HG03342 (cell line): ENCODE measurements around the gene OTUD5.

Experiments used
- ATAC-seq: cut with Tn5 transposase; IDR thresholded peaks from one replicate; pipeline ENCODE4 v1.9.1; 2021; ENCODE audit warnings: mild to moderate bottlenecking, moderate library complexity; ENCODE audit not compliant: unreplicated experiment

Gene OTUD5

DNA sequence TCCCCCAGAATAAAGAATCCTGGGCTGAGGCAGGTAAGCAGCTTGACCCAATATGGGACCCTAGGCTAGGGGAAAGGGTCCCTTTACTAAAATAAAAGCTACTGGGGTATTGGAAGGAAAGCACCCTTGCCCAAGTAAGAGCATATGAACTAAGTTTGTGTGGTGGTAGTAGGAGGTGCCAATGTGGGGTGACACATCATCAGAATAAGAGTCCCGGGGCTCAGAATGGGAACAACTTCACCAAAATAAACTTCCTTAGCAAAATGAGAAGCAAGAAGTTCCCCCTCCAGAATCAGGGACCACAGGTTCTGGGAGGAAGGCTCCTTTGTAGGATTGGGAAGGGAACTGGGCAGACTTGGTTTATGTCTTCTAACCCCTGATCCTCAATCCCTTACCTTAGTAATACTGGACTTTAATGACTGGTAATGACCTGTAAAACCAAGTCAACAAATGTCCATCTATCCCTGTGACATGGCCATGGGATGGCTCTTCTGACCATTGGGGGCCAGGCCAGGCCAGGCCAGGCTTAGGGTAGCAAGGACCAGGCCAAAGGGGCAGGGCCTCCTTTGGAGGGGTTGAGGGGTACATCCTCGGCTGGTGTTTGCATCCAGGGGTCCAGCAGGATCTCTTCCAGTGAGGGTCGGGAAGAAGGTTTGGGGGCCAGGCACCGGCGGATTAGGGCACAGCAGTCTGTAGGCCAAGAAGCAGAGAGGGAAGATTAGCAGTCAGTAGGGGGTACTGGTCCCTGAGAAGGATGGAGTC is 43.6 kb downstream of the OTUD5 start:
- no peak for ATAC-seq

GRCh38 chrX:48911412-48912182 is 45.8 kb downstream of the OTUD5 start, which contains the start of gene SLC35A2:
Gene SLC35A2, minus strand, starts transcription at chrX:48911646. Its CDS starts 10 bp downstream, at chrX:48911636.
- ATAC-seq = peak; percentile 63

DNA sequence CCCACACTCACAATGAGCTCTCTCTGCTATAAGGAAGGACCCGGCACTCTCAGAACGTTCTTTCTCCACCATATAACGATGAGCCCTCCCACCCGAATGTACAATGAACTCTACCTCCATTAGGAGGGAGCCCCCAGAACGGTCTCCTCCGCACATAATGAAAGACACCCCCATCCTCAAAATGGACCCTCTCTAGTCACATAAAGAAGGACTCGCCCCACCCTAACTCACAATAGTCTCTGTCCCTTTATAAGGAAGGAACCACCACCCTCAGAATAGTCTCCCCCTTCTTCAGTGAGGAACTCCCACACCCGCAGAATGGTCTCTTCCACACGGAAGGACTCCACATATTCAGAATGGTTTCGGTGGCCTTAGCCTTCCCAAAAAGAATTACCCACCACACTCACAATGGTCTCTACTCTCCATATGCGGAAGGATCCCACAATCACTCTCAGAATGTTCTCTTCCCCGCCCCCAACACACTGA is 46.4 kb downstream of the OTUD5 start:
- ATAC-seq = no peak

DNA sequence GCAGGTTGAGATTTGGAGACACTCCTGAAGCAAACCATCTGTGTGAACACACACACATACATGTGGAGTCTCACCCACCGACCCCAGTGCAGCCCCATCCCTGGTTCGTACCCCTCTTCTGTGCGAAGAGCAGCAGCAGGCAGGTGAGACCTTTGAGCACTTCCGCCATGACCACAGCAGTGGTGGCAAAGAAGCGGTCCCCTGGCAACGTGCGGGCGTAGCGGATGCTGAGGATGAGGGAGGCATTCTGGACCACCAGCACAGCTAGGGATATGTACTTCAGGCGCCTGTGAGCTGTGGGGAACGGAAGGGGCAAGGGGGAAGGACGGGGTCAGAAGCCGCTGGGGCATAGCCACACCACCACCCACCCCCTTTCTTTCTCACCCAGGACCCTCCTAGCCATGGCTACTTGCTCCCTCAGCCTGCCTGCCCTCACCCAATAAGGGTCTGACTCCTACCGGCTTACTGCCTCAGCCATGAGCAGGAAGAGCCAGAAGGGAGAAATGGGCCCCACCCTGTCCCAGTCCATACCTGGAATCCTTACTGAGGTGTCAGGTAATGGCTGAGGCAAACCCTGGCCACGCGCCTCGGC is 47.6 kb downstream of the OTUD5 start:
- ATAC-seq = no peak

- no peak for ATAC-seq
These were observed 48.8 kb downstream of the OTUD5 start for GRCh38 chrX:48908600-48908999.

- ATAC-seq = no peak
These were observed 52.2 kb downstream of the OTUD5 start for GRCh38 chrX:48905090-48905790.

DNA sequence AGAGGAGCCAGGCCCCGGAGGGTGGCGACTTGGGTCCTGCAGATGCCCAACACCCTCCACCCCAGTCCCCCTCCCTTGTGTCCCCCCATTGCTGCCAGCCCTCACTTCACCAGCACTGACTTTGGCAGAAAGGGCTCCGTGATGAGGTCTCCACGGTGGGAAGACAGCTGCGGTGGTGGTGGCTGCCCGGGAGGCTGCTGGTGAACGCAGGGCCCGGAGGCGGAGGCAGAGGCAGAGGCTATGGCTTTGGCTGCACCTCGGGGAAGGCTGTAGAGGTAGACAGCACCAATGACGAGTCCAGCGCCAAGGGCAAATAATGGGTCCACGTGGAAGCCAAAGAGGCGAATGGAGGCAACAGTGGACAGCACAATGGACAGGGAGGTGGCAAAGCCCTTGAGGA is 52.8 kb downstream of the OTUD5 start:
- ATAC-seq = no peak

DNA sequence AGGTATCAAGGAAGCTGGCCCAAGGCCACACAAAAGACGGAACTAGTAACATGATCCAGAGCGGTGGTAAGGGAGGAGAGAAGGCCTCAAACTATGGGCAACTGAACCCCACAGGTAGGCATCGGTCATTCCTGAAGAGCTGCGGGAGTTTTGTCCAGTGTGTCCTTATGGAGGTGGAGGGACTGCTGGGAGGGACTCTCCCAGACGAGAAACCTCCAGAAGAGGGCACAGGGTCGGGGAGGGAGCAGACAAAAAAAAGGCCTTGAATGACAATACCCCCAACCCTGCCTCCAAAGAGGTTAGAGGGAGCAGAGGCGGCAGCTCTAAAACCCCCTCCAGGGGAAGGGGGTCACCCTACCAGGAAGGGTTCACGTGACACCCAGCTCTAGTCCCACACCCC is 53.2 kb downstream of the OTUD5 start:
- ATAC-seq = no peak

DNA sequence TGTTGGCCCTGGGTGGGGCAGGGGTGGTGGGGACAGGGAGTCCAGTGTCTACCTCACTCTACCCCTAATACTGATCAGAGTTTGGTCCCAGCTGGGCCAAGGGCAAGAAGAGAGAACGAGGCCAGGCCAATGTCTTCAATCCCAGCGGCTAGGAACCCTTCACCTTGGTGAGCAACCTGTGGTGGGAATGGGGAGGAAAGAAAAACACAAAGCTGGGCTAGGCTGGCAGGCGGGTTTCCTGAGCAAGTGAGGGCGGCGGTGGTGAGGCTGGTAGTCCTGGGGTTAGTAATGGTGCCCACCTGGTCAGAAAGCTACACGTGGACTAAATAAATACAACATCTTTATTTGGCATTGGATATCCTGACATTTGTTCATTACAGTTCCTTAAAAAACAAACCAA is 54.1 kb downstream of the OTUD5 start:
- no peak for ATAC-seq

DNA sequence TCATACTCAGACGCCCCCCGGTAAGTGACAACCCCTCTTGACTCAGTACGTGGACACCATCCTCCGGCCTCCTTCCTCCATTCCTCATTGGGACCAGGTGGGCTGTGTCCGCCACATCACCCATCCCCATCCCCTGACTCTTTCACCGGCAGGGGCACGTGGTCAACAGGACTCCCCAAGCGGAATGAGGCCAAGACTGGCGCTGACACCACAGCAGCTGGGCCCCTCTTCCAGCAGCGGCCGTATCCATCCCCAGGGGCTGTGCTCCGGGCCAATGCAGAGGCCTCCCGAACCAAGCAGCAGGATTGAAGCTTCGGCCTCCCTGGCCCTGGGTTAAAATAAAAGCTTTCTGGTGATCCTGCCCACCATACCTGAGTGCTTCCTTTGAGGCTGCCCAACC is 54.6 kb downstream of the OTUD5 start:
- ATAC-seq = no peak

DNA sequence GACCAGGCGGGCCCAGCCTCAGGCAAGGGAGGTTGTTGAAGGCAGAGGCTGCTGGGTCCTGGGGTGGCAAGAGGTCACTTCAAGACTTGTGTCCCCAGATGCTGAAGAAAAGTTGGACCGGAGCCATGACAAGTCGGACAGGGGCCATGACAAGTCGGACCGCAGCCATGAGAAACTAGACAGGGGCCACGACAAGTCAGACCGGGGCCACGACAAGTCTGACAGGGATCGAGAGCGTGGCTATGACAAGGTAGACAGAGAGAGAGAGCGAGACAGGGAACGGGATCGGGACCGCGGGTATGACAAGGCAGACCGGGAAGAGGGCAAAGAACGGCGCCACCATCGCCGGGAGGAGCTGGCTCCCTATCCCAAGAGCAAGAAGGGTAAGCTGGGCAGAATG is 55.3 kb downstream of the OTUD5 start:
- ATAC-seq = no peak

- ATAC-seq = no peak
These were observed 56.3 kb downstream of the OTUD5 start for GRCh38 chrX:48901069-48901468.

- ATAC-seq = no peak
These were observed 58.4 kb downstream of the OTUD5 start for GRCh38 chrX:48899078-48899410.

- peak; percentile 83 for ATAC-seq
These were observed 59.6 kb downstream of the OTUD5 start, which contains the start of the genes PQBP1 and TIMM17B for GRCh38 chrX:48897625-48898306. Gene PQBP1, plus strand, starts transcription at chrX:48897930. Its CDS starts 580 bp downstream, at chrX:48898510. Gene TIMM17B, minus strand, starts transcription at chrX:48897768. Its CDS starts 19 bp downstream, at chrX:48897749.

DNA sequence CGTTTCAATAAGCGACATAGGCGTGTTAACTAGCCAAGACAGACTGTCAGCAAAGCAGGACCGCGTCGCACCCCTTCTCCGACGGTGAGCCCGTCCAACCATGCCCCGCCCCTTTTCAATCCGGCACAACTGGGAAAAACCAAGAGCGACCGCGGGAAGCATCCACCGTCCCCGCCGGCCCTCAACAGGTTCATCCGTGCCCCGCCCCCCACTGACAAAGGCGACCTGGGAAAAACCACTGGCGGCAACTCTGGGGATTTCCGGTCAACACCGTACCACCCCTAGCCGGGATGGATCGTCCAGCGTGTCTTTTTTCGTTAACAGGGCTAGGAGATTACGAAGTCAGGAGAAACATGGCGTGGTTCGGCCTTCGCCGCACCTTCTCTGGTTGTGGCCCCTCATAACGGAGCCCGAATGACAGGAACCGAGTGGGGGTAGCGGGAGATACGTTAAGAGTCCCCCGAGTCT is 60.2 kb downstream of the OTUD5 start:
- ATAC-seq = peak; percentile 5

DNA sequence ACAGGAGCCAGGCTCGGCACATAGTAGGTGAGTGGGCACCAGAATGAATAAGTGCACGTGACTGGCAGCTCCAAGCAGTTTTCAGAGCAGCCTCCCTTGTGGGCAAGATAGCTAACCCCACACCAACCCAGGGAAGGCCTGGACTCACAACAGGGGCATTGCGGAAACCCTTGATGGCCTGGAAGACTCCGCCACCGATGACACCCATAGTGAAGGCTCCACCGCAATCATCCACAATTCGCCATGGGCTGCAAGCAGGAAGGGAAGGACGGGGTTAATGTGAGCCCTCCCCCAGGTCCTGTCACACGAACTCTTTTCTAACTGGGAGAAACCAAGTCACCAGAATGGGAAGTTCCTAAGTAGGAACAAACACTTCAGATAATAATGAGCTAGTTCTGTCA is 60.8 kb downstream of the OTUD5 start:
- ATAC-seq = no peak

DNA sequence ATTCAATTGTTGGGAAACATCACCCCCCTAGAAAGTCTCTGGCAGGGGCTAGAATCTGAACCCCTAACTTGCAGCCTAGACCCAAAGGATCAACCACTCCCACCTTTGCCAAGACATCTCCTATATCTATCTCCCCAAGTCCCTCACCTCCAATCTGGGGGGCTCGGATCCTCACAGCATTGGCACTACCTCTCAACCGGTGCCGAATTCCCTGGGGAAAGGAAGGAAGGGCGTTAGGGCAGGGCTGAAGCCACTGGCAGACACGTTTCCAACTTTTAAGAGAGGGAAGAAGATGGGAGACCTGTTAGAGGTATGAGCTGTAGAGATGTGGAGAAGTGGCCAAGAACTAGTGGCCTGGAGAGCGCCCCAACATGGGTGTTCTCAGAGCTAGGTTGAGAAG is 62.5 kb downstream of the OTUD5 start:
- ATAC-seq = no peak

DNA sequence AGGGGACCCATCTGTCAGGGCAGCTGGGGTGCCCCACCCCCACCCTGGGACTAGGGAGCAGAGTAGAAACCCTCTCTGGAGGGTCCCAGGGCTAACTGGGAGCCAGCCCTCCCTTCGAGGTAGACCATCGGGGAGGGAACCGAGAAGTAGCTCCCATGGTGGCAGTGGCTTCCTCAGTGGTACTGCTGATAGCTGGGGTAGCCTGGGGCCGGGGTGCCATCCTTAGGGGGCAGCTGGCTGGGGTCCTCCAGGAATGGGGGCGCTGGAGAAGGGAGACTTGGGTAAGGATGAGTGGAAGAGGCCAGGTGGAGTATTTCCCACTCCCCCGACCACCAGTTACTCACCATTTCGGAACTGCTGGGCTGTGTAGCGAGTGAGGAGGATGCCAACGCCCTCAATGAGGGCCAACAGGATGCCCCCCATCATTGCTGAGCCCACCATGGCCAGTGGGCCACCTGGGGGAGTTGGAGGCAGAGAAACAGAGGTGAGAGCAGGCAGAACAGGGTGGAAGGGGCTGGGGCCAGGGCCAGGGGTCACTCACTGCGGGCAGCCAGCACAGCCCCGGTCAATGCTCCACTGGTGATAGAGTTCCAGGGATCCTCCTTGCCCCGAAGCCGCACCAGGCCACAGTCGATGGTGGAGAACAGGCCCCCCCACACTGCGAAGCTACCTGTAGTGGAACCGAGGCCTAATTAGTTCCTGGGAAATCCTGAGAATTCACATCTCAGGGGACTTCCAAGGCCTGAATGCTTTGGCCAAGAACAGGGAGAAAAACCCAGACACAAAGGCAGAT is 63.7 kb downstream of the OTUD5 start:
- ATAC-seq = no peak

DNA sequence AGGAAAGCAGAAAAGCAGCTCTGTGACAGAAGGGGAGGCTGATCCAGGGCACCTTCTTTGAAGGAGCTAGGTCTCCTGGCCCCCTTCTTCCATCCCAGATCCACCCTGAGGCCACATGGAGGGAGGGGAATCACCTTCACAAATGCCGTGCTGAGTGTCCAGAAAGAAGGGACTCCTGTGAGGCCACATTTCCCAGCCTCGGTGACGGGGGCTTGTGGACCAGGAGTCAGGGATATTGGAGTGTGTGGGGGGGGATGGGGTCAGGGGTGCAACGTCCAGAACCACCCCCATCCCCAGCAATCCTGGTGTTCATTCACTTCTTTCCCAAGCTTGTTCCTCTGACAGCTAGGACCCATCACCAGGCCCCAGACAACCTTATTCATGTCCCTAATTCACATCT is 64.5 kb downstream of the OTUD5 start:
- ATAC-seq = no peak
